Activated CD4-positive, CD25-positive, alpha-beta regulatory T cell (primary cell): Measurements from ENCODE around the gene PPP1CC.

Experiments
- DNase-seq, 4 experiments: peaks; one replicate each; lab custom pipeline; 2025; lab: John Stamatoyannopoulos, UW

Gene PPP1CC

DNA sequence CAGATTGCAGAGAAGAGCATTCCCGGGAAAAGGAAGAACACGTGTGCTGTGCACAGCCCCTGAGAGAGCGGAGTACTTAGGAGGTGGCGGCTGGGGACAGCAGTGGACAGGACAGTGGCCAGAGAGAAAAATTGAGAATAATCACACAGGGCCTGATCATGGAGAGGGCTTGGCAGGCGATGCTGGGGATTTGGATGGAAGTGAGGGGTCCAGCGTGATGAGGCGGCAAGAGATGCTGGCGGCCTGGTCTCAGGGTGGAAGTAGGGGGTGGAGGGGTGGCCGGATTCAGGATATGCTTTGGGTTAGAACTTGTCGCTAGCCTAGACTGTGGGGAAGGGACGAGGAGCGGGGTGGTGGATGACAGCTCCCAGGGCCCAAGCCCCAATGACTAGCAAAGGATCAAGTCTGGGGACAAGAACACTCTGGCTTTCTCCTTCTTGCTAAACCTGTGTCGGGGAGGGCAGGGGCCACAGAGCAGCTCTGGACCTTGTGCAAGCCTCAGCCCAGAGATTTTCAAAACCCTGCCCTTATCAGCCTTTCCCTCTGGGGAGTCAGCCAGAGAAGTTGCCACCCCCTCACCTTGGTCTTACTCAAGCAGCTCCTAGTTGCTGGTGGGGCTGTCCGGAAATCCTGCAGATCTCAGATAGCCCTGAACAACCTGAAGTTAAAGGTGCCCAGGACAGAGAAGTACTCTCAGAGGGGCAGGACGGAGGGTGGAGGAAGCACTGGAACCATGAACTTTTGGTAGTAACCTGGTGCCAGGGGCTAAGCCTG is 55.1 kb downstream of the PPP1CC start:
- DNase-seq, result no peak

DNA sequence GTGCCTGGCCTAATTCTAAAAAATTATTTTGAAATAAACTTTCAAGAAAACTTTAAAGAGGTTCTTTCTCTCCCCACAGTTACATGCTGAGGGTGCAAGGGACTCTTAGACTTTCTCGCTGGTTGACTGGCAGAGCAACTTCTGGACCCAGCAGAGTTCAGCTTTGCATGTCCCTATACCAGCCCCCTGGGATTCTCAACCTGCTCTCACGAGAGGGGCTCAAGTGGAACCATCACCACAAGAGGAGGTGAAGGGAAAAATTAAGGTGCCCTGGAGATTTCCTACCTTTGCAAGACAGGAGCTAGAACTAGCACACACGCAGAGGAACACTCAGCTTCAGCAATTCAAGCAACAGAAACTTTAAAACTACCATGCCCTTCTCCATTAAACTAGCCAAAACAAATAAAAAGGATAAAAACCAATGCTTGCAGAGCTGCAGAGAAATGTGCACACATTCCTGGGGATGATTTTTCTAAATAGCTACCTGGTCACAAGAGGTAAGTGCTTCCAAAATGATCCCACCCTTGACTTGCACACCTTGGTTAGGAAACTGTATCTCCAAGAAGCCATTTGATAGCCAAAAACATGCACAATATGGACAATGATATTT is 56.3 kb downstream of the PPP1CC start:
- no peak for DNase-seq

DNA sequence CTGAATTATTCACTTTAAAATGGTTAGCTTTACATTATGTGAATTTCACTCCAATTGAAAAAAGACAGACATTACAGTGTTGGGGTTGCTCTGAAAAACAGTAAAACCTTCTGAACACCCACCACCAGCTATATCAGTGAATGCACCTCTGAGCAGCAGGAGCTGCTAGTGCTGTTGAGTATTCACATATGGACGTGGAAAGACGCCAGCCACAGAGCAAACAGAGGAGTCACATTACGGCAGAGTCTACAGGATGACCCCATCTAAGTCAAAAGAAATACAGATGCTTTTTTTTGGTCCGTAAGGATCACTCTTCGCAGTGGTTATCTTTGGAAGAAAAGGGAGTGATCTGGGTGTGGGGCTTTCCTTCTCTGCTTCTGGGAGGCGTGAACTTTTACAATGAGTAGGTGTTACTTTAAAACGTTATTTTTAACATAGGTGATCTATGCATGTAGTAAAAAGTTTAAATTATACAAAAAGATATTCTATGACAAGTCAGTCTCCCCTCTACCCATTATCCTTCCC is 58.3 kb downstream of the PPP1CC start:
- DNase-seq, result no peak

DNA sequence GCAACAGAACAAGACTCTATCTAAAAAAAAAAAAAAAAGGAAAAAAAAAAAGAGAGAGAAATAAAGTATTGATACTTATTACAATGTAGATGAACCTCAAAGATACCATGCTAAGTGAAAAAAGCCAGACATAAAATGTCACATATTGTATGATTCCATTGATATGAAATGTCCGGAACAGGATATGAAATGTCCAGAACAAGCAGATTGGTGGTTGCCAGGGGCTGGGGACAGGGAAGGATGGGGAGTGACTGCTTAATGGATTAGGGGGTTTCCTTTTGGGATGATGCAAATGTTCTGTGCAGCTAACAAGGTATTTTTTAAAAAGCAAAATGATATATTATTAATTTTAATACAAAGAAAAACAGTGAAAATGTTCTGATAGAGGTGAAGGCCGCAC is 58.8 kb downstream of the PPP1CC start:
- DNase-seq, result no peak

DNA sequence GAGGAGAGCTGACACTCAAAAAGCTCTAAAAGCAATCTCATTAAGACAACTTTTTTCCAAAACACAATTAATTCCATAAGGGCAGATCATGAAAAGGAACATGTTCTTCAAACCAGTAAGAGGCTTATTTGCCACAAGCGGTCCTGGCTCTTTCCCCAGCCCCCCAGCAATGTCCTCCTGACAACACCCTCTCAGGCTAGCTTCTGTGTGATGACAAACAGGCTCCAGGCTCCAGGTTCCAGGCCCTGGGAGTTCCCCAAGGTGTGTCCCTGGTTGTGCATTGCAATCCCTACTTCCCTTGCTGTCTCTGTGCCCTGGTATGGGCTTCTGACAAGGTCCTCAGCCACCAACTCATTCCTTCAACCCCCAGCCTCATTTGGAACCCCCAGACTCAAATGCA is 62.7 kb downstream of the PPP1CC start:
- no peak for DNase-seq

DNA sequence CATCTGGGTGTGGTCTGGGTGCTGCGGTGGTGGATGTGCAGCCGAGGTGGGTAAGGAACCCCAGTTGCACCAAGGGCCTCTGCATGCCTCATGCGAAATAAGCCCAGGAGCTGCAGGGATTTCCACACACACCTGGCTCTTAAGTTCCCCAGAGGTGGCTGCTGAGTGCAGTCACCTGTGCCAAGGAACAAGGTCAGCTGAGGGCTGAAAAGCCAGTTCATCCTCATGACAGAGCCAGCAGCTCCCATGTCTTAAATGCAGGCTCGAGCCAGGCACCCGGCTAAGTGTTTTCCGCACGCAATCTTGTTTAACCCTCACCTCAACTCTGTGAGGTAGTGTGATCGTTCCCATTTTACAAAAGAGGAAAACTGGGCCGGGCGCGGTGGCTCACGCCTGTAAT is 63.5 kb downstream of the PPP1CC start:
- DNase-seq, result no peak

DNA sequence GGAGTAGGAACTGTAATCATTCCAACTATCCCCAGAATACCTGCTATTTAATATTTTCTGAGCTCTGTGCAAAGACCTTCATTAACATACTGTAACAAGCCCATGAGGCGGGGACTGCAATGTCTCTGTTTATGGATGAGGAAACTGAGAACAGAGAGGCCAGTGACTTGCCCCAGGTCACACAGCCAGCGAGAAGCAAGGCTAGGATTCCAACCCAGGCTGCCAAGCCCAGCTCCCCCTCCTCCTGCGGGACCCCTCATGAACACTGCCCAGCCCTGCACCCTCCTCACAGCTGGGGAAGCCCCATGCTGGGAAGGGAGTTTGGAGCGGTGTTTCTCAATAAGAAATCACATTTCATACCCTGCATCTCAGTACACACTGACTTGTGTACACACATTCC is 64.7 kb downstream of the PPP1CC start:
- DNase-seq, result no peak

DNA sequence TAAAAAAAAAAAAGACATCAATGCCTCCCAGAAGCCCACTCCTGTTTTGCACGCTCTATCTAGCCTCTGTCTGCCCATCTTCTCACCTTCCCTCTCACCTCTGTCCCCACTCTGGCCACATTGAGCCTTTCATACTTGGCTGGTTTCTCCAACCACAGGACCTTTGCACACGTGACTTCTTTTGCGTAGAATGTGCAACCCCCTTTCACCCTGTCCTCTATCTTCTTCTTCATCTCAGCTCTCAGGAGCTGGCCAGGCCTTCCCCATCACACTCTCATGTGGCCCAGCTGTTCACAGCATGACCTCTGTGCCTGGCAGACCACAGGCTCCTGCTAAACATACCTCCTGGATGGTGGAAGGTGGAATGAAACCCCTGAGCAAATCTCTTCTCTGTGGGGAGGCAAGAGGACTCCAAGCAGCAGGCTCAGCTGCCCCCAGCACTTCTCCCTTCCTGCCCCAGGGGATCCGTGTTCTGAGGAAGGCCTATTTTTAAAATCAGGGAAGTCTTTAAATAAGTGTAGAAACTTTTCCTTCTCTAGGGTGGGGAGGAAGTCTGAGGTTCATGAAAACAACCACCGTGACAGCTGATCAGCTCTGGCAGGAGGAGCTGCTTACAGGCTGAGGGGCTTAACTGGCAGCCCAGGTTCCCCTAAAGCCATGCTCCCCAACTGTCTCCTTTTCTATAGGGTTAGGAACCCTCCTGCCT is 65.3 kb downstream of the PPP1CC start:
- DNase-seq, result no peak

DNA sequence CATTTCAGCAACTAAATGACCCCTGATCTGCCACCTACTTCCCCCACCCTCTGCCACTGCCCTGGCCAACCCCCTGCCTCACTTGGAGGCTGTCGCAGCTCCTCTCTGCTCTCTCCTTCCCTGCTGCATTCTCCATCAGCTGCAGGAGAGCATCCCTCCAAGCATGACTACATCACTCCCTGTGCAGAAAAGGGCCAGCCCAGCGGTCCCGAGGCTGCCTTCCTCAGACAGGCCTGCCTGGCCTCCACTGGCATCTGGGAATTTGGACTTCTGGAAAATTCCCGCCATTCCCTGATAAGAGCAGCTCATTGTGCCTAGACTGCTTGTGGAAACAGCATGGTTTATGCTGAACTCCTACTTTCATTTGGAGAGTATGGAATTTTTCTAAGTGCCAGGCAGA is 66.5 kb downstream of the PPP1CC start:
- no peak for DNase-seq

DNA sequence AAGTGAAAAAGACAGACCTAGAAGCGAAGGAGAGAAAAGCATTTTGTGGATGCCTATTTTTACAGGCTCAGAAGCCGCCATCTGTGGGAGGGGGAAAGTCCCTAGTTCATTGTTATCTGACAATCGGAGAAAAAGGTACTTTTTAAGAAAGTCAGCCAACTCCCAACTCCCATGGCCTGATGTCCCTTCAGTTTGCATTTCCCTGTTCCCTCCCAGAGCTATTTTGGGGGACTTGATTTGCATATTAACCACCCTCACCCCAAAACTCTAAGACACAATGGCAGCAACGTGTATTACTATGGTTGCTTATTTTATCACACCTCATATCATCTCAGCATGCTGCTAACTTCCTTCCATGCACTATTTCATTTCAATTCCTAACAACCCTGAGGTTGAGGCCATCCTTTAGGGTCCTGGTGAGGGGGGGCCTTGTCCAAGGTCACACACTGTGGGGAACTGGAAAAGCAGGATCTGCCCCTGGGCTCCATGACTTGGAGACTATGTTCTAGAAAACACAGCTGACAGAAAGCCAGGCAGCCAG is 72.5 kb downstream of the PPP1CC start:
- no peak for DNase-seq
